H9 (cell line): ENCODE measurements around the gene TUB. TPM values are rescaled to one million over a fixed set of nuclear protein-coding genes. Genes with fewer than 3 reads are reported as not detected.

Experiments used
- DNase-seq: peaks from one replicate; pipeline ENCODE4 v3.0.0-alpha.2; 2017
- H2AFZ ChIP-seq: one replicate; pipeline ENCODE4 v1.6.1; 2013; ENCODE audit warnings: mild to moderate bottlenecking, low read length, control low read depth, moderate library complexity
- H2AK5ac ChIP-seq: 2 replicates; pipeline ENCODE4 v1.6.1; 2013; ENCODE audit warnings: low read length, control low read depth, mixed read lengths; ENCODE audit not compliant: insufficient read length
- H2BK120ac ChIP-seq: one replicate; pipeline ENCODE4 v1.6.1; 2013; ENCODE audit warnings: low read depth, mild to moderate bottlenecking, low read length, control low read depth, inconsistent platforms; ENCODE audit not compliant: poor library complexity, severe bottlenecking
- H2BK12ac ChIP-seq: 2 replicates; pipeline ENCODE4 v1.6.1; 2013; ENCODE audit warnings: low read length, control low read depth, mixed read lengths, low read depth; ENCODE audit not compliant: insufficient read length
- H2BK15ac ChIP-seq: 2 replicates; pipeline ENCODE4 v1.6.1; 2013; ENCODE audit warnings: low read depth, low read length, control low read depth
- H2BK20ac ChIP-seq: one replicate; pipeline ENCODE4 v1.6.1; 2013; ENCODE audit warnings: low read depth, mild to moderate bottlenecking, low read length, control low read depth, inconsistent platforms; ENCODE audit not compliant: poor library complexity, severe bottlenecking
- H2BK5ac ChIP-seq: 2 replicates; pipeline ENCODE4 v1.6.1; 2013; ENCODE audit warnings: low read length, control low read depth, mixed read lengths; ENCODE audit not compliant: insufficient read length
- H3K14ac ChIP-seq: 2 replicates; pipeline ENCODE4 v1.6.1; 2013; ENCODE audit warnings: low read length, control low read depth; ENCODE audit not compliant: insufficient read depth
- H3K18ac ChIP-seq: 2 replicates; pipeline ENCODE4 v1.6.1; 2013; ENCODE audit warnings: low read depth, mild to moderate bottlenecking, mixed read lengths, low read length, control low read depth; ENCODE audit not compliant: insufficient read length
- H3K23ac ChIP-seq: 2 replicates; pipeline ENCODE4 v1.6.1; 2013; ENCODE audit warnings: low read length, control low read depth, mixed read lengths, low read depth; ENCODE audit not compliant: insufficient read length
- H3K23me2 ChIP-seq: 2 replicates; pipeline ENCODE4 v1.6.1; 2013; ENCODE audit warnings: low read depth, mild to moderate bottlenecking, mixed read lengths, low read length, control low read depth; ENCODE audit not compliant: insufficient read length, poor library complexity, severe bottlenecking
- H3K27ac ChIP-seq: 2 replicates; pipeline ENCODE4 v1.5.1; 2013; ENCODE audit warnings: low read length, control low read depth, mixed read lengths, low read depth; ENCODE audit not compliant: insufficient read length
- H3K27me3 ChIP-seq: 2 replicates; pipeline ENCODE4 v1.6.1; 2013; ENCODE audit warnings: low read length, control low read depth, inconsistent platforms; ENCODE audit not compliant: insufficient read depth
- H3K4ac ChIP-seq: 2 replicates; pipeline ENCODE4 v1.6.1; 2013; ENCODE audit warnings: low read depth, mild to moderate bottlenecking, control low read depth, inconsistent platforms, low read length, moderate library complexity
- H3K4me1 ChIP-seq: 2 replicates; pipeline ENCODE4 v1.6.1; 2013; ENCODE audit warnings: low read length, control low read depth, inconsistent platforms; ENCODE audit not compliant: insufficient read depth
- H3K4me2 ChIP-seq: 2 replicates; pipeline ENCODE4 v1.6.1; 2013; ENCODE audit warnings: low read length, control low read depth, mixed read lengths; ENCODE audit not compliant: insufficient read length, insufficient read depth
- H3K56ac ChIP-seq: 2 replicates; pipeline ENCODE4 v1.6.1; 2013; ENCODE audit warnings: low read depth, mild to moderate bottlenecking, mixed read lengths, low read length, control low read depth; ENCODE audit not compliant: insufficient read length
- H3K79me1 ChIP-seq: 2 replicates; pipeline ENCODE4 v1.6.1; 2013; ENCODE audit warnings: low read depth, mild to moderate bottlenecking, moderate library complexity, low read length, control low read depth, inconsistent platforms; ENCODE audit not compliant: insufficient read depth, poor library complexity, severe bottlenecking
- H3K79me2 ChIP-seq: 2 replicates; pipeline ENCODE4 v1.6.1; 2013; ENCODE audit warnings: low read length, control low read depth, inconsistent platforms; ENCODE audit not compliant: insufficient read depth
- H3K9ac ChIP-seq: 2 replicates; pipeline ENCODE4 v1.6.1; 2013; ENCODE audit warnings: low read length, control low read depth, mixed read lengths; ENCODE audit not compliant: insufficient read length; ENCODE audit errors: extremely low read depth
- H3K9me3 ChIP-seq: one replicate; pipeline ENCODE4 v1.6.1; 2013; ENCODE audit warnings: low read depth, low read length, inconsistent platforms; ENCODE audit not compliant: control insufficient read depth
- H3T11ph ChIP-seq: one replicate; pipeline ENCODE4 v1.6.1; 2013; ENCODE audit warnings: mild to moderate bottlenecking, low read length, control low read depth, inconsistent platforms
- H4K20me1 ChIP-seq: one replicate; pipeline ENCODE4 v1.6.1; 2013; ENCODE audit not compliant: control insufficient read depth, insufficient read length, insufficient read depth
- H4K5ac ChIP-seq: 2 replicates; pipeline ENCODE4 v1.6.1; 2013; ENCODE audit warnings: low read depth, mild to moderate bottlenecking, mixed read lengths, low read length, control low read depth; ENCODE audit not compliant: insufficient read length
- H4K8ac ChIP-seq: replicated peaks from 2 replicates; pipeline ENCODE4 v1.6.1; 2013; ENCODE audit warnings: low read length, control low read depth, mixed read lengths, low read depth; ENCODE audit not compliant: insufficient read length
- H4K91ac ChIP-seq: 2 replicates; pipeline ENCODE4 v1.6.1; 2013; ENCODE audit warnings: low read depth, mild to moderate bottlenecking, moderate library complexity, mixed read lengths, low read length, control low read depth; ENCODE audit not compliant: insufficient read length
- H3K27ac Mint-ChIP-seq, 3 experiments: 2 replicates in 2 of 3; 3 replicates in 1 of 3; pipeline ENCODE4 v1.8.0; 2020 to 2021; ENCODE audit warnings: mixed read lengths in 3 of 3, mild to moderate bottlenecking in 1 of 3, moderate library complexity in 1 of 3
- H3K27me3 Mint-ChIP-seq: 2 replicates; pipeline ENCODE4 v1.8.0; 2021; ENCODE audit warnings: low read depth, mild to moderate bottlenecking, moderate library complexity, mixed read lengths
- H3K36me3 Mint-ChIP-seq, 3 experiments: 2 replicates in 2 of 3; 3 replicates in 1 of 3; pipeline ENCODE4 v1.8.0; 2020 to 2021; ENCODE audit warnings: low read depth in 3 of 3, mixed read lengths in 3 of 3; ENCODE audit not compliant: insufficient read depth in 1 of 3
- H3K4me1 Mint-ChIP-seq, 2 experiments: 2 replicates each; pipeline ENCODE4 v1.8.0; 2020; ENCODE audit warnings: mixed read lengths in 2 of 2
- H3K4me3 Mint-ChIP-seq, 2 experiments: 2 replicates in 1 of 2; 3 replicates in 1 of 2; pipeline ENCODE4 v1.8.0; 2020 to 2021; ENCODE audit warnings: mild to moderate bottlenecking in 2 of 2, mixed read lengths in 2 of 2, moderate library complexity in 1 of 2
- H3K9me3 Mint-ChIP-seq, 2 experiments: 2 replicates in 1 of 2; 3 replicates in 1 of 2; pipeline ENCODE4 v1.8.0; 2020; ENCODE audit warnings: mild to moderate bottlenecking in 2 of 2, mixed read lengths in 2 of 2, moderate library complexity in 1 of 2
- WGBS: extraction: QIAGEN DNeasy Blood & Tissue Kit; methylation state at CpG from one replicate; pipeline ENCODE4 v1.1.7; 2013; ENCODE audit warnings: missing lambda C conversion rate, low lambda C conversion rate, mixed read lengths; ENCODE audit not compliant: insufficient read length; ENCODE audit errors: extremely low coverage; 5-methylcytosine and 5-hydroxymethylcytosine counted together
- total RNA-seq: library from RNA; stranded (reverse); gene quantifications from 2 replicates; pipeline ENCODE4 v1.2.1, GENCODE V29; 2021
- TF ChIP-seq, protein P1 (sequence below): fragments of 200-600 bp; sonication (generic); conservative IDR thresholded peaks from 3 replicates; pipeline ENCODE4 v1.8.0; 2021; ENCODE audit warnings: antibody characterized with exemption, mild to moderate bottlenecking

Gene TUB
- total RNA-seq, 1 experiment from 2014 or later, result 14.8 TPM

DNA sequence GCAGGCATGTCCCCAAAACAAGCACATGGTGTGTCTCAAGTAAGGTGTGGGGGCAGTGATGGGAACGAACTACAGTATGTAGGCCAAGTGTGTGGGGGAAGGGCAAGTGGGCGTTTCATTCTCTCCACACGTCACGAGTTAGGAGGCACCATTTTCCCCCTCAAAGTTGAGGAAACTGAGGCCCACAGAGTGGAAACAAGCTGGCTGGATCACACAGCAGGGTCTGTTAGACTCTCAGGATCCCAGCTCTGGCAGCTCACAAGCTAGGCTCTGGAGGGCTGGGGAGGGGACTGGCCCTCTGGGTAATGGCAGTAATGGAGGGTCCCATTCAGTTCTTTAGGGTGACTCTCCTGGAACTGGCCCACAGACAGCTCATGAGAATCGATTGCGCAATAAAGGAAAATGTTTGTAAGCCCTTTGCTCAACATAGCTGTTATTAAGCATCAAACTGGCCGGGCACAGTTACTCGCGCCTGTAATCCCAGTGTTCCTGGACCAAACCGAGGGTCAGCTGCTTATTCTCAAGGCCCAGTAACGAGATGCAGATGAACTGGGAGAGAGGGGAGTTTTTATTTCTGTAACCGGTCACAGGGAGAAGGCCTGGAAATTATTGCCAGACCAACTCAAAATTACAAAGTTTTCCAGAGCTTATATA is 24.1 kb upstream of the TUB start:
- Mint-ChIP-seq H3K4me1 (peaks cover 7 to 22% of the 10 kb centered on the region in 2 experiments), H3K9me3 (no peaks in the 10 kb centered on the region)
- H3K79me1 ChIP-seq, result no peaks in the 10 kb centered on the region

More for the DNA sequence above, 24.1 kb upstream of the TUB start:
- no peaks in the 10 kb centered on the region for H3K23me2 ChIP-seq
- no peak overlapping the region for H2BK12ac ChIP-seq
- H4K91ac ChIP-seq, result no peak overlapping the region
- Mint-ChIP-seq H3K27me3 (peaks cover 1% of the 10 kb centered on the region; the same call in 1 of the 2 replicates), H3K4me3 (no peak overlapping the region), H3K36me3 (no peaks in the 10 kb centered on the region; a peak in 1 of 7 replicates), H3K27ac (peak overlapping the region in 1 of 3 experiments; percentile 89; a peak in 2 of 7 replicates)
- H4K5ac ChIP-seq, result no peak overlapping the region
- H3K14ac ChIP-seq, result no peak overlapping the region
- no peak overlapping the region for H3K18ac ChIP-seq
- no CpG with 5 or more reads among the region's 12 CpGs for WGBS
- H3K79me2 ChIP-seq, result no peaks in the 10 kb centered on the region
- H3K4me1 ChIP-seq, result peaks cover 3% of the 10 kb centered on the region; the same call in 1 of the 2 replicates
- H3K27me3 ChIP-seq, result no peaks in the 10 kb centered on the region
- H2BK20ac ChIP-seq, result no peak overlapping the region
- no peak overlapping the region for H2AFZ ChIP-seq
- H2BK120ac ChIP-seq, result no peak overlapping the region
- TF ChIP-seq, protein P1, sequence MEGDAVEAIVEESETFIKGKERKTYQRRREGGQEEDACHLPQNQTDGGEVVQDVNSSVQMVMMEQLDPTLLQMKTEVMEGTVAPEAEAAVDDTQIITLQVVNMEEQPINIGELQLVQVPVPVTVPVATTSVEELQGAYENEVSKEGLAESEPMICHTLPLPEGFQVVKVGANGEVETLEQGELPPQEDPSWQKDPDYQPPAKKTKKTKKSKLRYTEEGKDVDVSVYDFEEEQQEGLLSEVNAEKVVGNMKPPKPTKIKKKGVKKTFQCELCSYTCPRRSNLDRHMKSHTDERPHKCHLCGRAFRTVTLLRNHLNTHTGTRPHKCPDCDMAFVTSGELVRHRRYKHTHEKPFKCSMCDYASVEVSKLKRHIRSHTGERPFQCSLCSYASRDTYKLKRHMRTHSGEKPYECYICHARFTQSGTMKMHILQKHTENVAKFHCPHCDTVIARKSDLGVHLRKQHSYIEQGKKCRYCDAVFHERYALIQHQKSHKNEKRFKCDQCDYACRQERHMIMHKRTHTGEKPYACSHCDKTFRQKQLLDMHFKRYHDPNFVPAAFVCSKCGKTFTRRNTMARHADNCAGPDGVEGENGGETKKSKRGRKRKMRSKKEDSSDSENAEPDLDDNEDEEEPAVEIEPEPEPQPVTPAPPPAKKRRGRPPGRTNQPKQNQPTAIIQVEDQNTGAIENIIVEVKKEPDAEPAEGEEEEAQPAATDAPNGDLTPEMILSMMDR, result no peak
- no peak overlapping the region for H3K9ac ChIP-seq
- no peak overlapping the region for H4K8ac ChIP-seq
- no peak overlapping the region for H3K27ac ChIP-seq
- H3K4ac ChIP-seq, result no peak overlapping the region
- H2AK5ac ChIP-seq, result no peak overlapping the region
- H2BK5ac ChIP-seq, result no peak overlapping the region
- no peak for DNase-seq
- no peak overlapping the region for H3T11ph ChIP-seq
- peaks cover 3% of the 10 kb centered on the region for H4K20me1 ChIP-seq
- H2BK15ac ChIP-seq, result no peak overlapping the region
- no peak overlapping the region for H3K56ac ChIP-seq
- H3K9me3 ChIP-seq, result no peaks in the 10 kb centered on the region
- H3K4me2 ChIP-seq, result no peak overlapping the region
- H3K23ac ChIP-seq, result no peak overlapping the region
